Upper lobe of left lung (tissue), 6 donors: ENCODE results near the gene MAD1L1. TPM values are rescaled to one million over a fixed set of nuclear protein-coding genes. Genes with fewer than 3 reads are reported as not detected.

Source experiments
- ATAC-seq, 2 donors: fragments of 200-7000 bp; cut with Tn5 transposase; one replicate each; pipeline ENCODE4 v1.9.1; 2022; ENCODE audit warnings: mild to moderate bottlenecking in 2 of 2, moderate library complexity in 2 of 2; ENCODE audit not compliant: low FRiP score in 2 of 2
- DNase-seq, 2 donors: peaks; one replicate each; pipeline ENCODE4 v3.0.0-alpha.2; 2019 to 2020
- H3K27ac ChIP-seq, 4 donors: fragments of 200-600 bp; sonication (generic); one replicate each; pipeline ENCODE4 v1.5.1; 2016 to 2019
- H3K27me3 ChIP-seq, 4 donors: fragments of 200-600 bp; sonication (generic); one replicate each; pipeline ENCODE4 v1.5.1; 2017 to 2019
- H3K36me3 ChIP-seq, 4 donors: fragments of 200-600 bp; sonication (generic); one replicate each; pipeline ENCODE4 v1.5.1; 2016 to 2019
- H3K4me1 ChIP-seq, 4 donors: fragments of 200-600 bp; sonication (generic); one replicate each; pipeline ENCODE4 v1.5.1; 2018 to 2019
- H3K4me3 ChIP-seq, 4 donors: fragments of 200-600 bp; sonication (generic); one replicate each; pipeline ENCODE4 v1.5.1; 2017 to 2019; ENCODE audit warnings: mild to moderate bottlenecking in 2 of 4, moderate library complexity in 1 of 4
- H3K9me3 ChIP-seq, 4 donors: fragments of 200-600 bp; sonication (generic); one replicate each; pipeline ENCODE4 v1.5.1; 2018 to 2019
- EP300 ChIP-seq, 4 donors: sonication (generic); formaldehyde crosslinking; IDR thresholded peaks; one replicate each; pipeline ENCODE4 v1.5.1; 2017; ENCODE audit warnings: antibody characterized with exemption in 4 of 4, control low read depth in 2 of 4
- POLR2A ChIP-seq, 4 donors: fragments of 450-650 bp; IDR thresholded peaks; one replicate each; pipeline ENCODE4 v1.5.1; 2016 to 2017; ENCODE audit warnings: antibody characterized with exemption in 4 of 4, mild to moderate bottlenecking in 2 of 4
- POLR2AphosphoS5 ChIP-seq, 2 donors: sonication (generic); formaldehyde crosslinking; IDR thresholded peaks; one replicate each; pipeline ENCODE4 v1.5.1; 2017; ENCODE audit warnings: antibody characterized with exemption in 2 of 2
- WGBS, 2 donors: methylation state at CpG; one replicate each; pipeline ENCODE4 v1.1.5; 2017 to 2018; 5-methylcytosine and 5-hydroxymethylcytosine counted together
- total RNA-seq, 6 donors: library from RNA; depleted of rRNA in 4 of 6; stranded (reverse); fragments of >200 nt in 4 of 6; gene quantifications; one replicate each; pipeline versions ENCODE4 v1.1.0 to v1.2.1, GENCODE V29; 2016 to 2021
- TF ChIP-seq, protein P1 (sequence below), 6 experiments: fragments of 450-650 bp in 4 of 6; fragments of 200-600 bp in 2 of 6; sonication (generic) in 2 of 6; IDR thresholded peaks; one replicate each; pipeline ENCODE4 v1.5.1; 2016 to 2019; ENCODE audit warnings: antibody characterized with exemption in 6 of 6
- donor health status: DM: no; HTN: no; CAD: no; lungs with moderate emphysema.
- donor health status: DM: no; HTN: yes; CAD: no; lungs with severe emphysema.

MAD1L1 gene
- total RNA-seq, 6 donors from 2014 or later: 40.6 to 364 (median 65.6) TPM

DNA sequence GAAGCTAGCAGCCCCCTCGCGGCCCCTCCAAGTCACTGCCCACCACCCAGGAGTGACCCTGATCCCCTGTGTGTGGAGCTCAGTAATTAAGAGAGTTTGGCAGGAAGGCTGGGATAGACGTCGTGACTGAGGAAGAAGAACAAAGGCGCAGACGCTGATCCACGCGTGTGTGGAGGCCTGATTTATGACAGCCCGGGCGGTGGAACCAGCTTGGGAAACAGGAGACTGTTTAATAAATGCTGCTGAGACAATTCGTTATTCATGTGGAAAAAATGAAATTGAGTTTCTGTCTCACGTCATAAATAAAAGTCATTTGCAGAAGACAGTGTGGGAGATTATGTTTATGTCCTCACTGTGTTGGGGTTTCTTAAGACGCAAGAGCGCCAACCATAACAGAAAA is 431.8 kb downstream of the MAD1L1 start:
- Histone ChIP-seq H3K4me1 (no peaks in the 10 kb centered on the region), H3K4me3 (no peak overlapping the region), H3K9me3 (peaks cover 0 to 2% (median under 1%) of the 10 kb centered on the region in 4 donors), H3K27ac (no peak overlapping the region), H3K27me3 (no peaks in the 10 kb centered on the region), H3K36me3 (no peaks in the 10 kb centered on the region)
- 59 to 62% methylated on average over 14 of the region's 14 CpGs for WGBS, 2 donors
- TF ChIP-seq POLR2A (IDR thresholded peaks at IDR 0.05) (no peak), EP300 (IDR thresholded peaks at IDR 0.05) (no peak), POLR2AphosphoS5 (IDR thresholded peaks at IDR 0.05) (no peak)
- TF ChIP-seq, protein P1, sequence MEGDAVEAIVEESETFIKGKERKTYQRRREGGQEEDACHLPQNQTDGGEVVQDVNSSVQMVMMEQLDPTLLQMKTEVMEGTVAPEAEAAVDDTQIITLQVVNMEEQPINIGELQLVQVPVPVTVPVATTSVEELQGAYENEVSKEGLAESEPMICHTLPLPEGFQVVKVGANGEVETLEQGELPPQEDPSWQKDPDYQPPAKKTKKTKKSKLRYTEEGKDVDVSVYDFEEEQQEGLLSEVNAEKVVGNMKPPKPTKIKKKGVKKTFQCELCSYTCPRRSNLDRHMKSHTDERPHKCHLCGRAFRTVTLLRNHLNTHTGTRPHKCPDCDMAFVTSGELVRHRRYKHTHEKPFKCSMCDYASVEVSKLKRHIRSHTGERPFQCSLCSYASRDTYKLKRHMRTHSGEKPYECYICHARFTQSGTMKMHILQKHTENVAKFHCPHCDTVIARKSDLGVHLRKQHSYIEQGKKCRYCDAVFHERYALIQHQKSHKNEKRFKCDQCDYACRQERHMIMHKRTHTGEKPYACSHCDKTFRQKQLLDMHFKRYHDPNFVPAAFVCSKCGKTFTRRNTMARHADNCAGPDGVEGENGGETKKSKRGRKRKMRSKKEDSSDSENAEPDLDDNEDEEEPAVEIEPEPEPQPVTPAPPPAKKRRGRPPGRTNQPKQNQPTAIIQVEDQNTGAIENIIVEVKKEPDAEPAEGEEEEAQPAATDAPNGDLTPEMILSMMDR (IDR thresholded peaks at IDR 0.05): no peak
- ATAC-seq (no peak), DNase-seq (no peak)

- H3K9me3 ChIP-seq: peaks cover 15 to 18% (median 16%) of the 10 kb centered on the region in 4 donors
- no peak overlapping the region for H3K4me3 ChIP-seq
- DNase-seq: no peak
- WGBS, 2 donors: 71 to 76% methylated on average over 3 of the region's 3 CpGs
- no peak overlapping the region for H3K27ac ChIP-seq
- H3K4me1 ChIP-seq: no peaks in the 10 kb centered on the region
- no peaks in the 10 kb centered on the region for H3K36me3 ChIP-seq
- no peaks in the 10 kb centered on the region for H3K27me3 ChIP-seq
- no peak for ATAC-seq
- TF ChIP-seq POLR2AphosphoS5 (IDR thresholded peaks at IDR 0.05): no peak
Measured at GRCh38 chr7:1798191-1798590, 434.6 kb downstream of the MAD1L1 start.

DNA sequence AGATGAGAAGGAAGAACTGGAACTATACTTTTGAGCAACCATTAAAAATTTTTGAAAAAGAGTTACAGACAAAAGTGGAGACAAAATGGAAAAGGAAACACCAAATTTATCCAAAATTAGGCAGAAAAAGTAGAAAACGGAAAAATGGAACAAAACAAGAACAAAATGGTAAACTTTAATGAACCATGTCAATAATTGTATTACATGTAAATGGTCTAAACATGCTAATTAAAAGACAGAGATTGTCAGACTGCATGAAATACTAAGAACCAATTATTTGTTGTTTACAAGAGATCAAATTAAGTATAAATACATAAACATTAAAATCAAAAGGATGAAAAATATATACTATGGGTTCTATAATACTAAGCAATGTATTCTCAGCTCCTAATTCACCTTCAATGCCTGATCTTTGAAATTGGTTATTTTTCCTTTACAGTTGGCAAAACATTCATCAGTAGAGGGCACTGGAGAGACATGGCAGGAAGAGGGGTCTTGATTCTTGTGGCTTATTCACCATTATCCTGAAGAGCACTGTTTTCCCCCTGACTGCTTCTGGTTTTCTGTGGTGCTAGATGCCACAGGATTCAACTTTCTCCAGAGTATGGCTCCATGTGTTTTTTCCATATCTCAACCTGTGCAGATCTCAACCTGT is 437.7 kb downstream of the MAD1L1 start:
- Histone ChIP-seq H3K27me3 (no peaks in the 10 kb centered on the region), H3K36me3 (no peaks in the 10 kb centered on the region), H3K4me1 (no peaks in the 10 kb centered on the region), H3K4me3 (no peak overlapping the region), H3K9me3 (peaks cover 16 to 27% (median 17%) of the 10 kb centered on the region in 4 donors), H3K27ac (no peak overlapping the region)
- ATAC-seq (no peak), DNase-seq (no peak)
- 11 to 15% methylated on average over 1 of the region's 1 CpG for WGBS, 2 donors
- TF ChIP-seq EP300 (IDR thresholded peaks at IDR 0.05) (no peak), POLR2A (IDR thresholded peaks at IDR 0.05) (no peak)

DNA sequence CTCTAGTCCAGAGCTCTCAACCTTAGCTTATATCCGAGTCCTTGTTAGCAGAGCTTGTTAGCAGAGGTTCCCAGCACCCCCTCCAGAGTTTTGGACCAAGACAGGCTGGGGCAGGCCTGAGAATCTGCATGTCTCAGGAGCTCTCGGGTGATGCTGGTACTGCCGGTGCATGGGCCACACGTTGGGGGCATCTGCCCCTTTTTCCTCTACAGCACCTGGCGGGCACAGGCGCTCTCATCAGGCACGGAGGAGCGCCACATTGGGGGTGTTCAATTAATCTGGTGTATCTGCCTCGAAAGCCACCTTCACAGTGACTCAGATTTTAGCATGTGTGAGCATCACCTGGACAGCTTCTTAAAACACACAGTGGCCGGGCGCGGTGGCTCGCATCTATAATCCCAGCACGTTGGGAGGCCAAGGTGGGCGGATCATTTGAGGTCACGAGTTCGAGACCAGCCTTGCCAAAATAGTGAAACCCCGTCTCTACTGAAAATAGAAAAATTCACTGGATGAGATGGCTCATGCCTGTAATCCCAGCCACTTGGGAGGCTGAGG is 445.0 kb downstream of the MAD1L1 start:
- H3K4me1 ChIP-seq: no peaks in the 10 kb centered on the region
- no peak for ATAC-seq
- WGBS, 2 donors: 93 to 95% methylated on average over 13 to 18 of the region's 18 CpGs
- H3K4me3 ChIP-seq: no peak overlapping the region
- H3K27ac ChIP-seq: no peak overlapping the region
- no peak for DNase-seq
- TF ChIP-seq, protein P1 (IDR thresholded peaks at IDR 0.05): no peak
- TF ChIP-seq EP300 (IDR thresholded peaks at IDR 0.05) (no peak), POLR2AphosphoS5 (IDR thresholded peaks at IDR 0.05) (no peak), POLR2A (IDR thresholded peaks at IDR 0.05) (no peak)
- H3K36me3 ChIP-seq: no peaks in the 10 kb centered on the region
- H3K9me3 ChIP-seq: peaks cover 0 to 14% (median 8%) of the 10 kb centered on the region in 4 donors
- H3K27me3 ChIP-seq: no peaks in the 10 kb centered on the region

DNA sequence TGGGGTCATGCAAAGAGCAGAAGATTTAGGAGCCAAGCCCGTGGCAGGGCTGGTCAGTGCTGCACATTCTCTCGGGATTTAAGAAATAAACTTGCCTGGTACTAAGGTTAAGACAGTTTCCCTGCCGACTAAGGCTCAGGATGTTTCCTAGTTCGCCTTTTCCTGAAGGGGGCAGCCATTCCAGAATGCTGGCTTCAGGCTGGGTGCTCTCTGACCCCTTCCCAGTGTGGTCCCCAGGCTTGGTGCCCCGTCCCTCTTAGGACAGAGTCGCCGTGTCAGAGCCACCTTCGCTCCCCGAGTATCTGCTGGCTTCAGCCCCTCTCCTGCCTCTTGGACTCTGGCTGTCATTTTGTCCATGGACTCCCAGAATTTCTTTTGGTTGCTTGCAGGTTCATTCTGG is 445.5 kb downstream of the MAD1L1 start:
- Histone ChIP-seq H3K4me3 (no peak overlapping the region), H3K27me3 (no peaks in the 10 kb centered on the region), H3K4me1 (no peaks in the 10 kb centered on the region), H3K9me3 (peaks cover 0 to 13% (median 7%) of the 10 kb centered on the region in 4 donors), H3K27ac (no peak overlapping the region), H3K36me3 (no peaks in the 10 kb centered on the region)
- no peak for DNase-seq
- ATAC-seq: no peak
- no peak for TF ChIP-seq POLR2AphosphoS5 (IDR thresholded peaks at IDR 0.05)
- TF ChIP-seq, protein P1 (IDR thresholded peaks at IDR 0.05): no peak
- WGBS, 2 donors: 76 to 86% methylated on average over 9 of the region's 9 CpGs

GRCh38 chr7:1785839-1786238 is 446.9 kb downstream of the MAD1L1 start:
- DNase-seq: no peak
- no peaks in the 10 kb centered on the region for H3K27me3 ChIP-seq
- H3K4me1 ChIP-seq: no peaks in the 10 kb centered on the region
- ATAC-seq: no peak
- no peak overlapping the region for H3K27ac ChIP-seq
- no peak overlapping the region for H3K4me3 ChIP-seq
- H3K36me3 ChIP-seq: no peaks in the 10 kb centered on the region
- TF ChIP-seq, protein P1 (IDR thresholded peaks at IDR 0.05): no peak
- TF ChIP-seq POLR2AphosphoS5 (IDR thresholded peaks at IDR 0.05): no peak
- no peak for TF ChIP-seq EP300 (IDR thresholded peaks at IDR 0.05)
- no peak for TF ChIP-seq POLR2A (IDR thresholded peaks at IDR 0.05)
- H3K9me3 ChIP-seq: peaks cover 0 to 8% (median 4%) of the 10 kb centered on the region in 4 donors
- WGBS, 2 donors: 87% methylated on average over 3 of the region's 3 CpGs
